IMR-90 (cell line): Measurements from ENCODE around the gene COL5A1. TPM values are rescaled to one million over a fixed set of nuclear protein-coding genes. Genes with fewer than 3 reads are reported as not detected.

Source experiments
- ATAC-seq: fragments of 200-7000 bp; cut with Tn5 transposase; 2 replicates; pipeline ENCODE4 v1.9.1; 2020; ENCODE audit warnings: low read depth, mild to moderate bottlenecking, moderate library complexity
- BruUV-seq: library from RNA; stranded (reverse); fragments of 400-500 nt; replicated peaks from 2 replicates; lab custom pipeline; 2021; lab: Mats Ljungman, UMichigan
- CTCF ChIA-PET: fragments of 300-600 bp; formaldehyde crosslinking; extraction: SDS; loops from one replicate; lab custom pipeline; 2021; ENCODE audit warnings: antibody characterized with exemption; lab: Yijun Ruan, JAX
- POLR2A ChIA-PET: fragments of 300-600 bp; sonication (Branson Sonifier 250); formaldehyde crosslinking; loops from one replicate; lab custom pipeline; 2022; ENCODE audit warnings: antibody characterized with exemption; ENCODE audit not compliant: unreplicated experiment; lab: Charles Lee
- DNase-seq: peaks from one replicate; pipeline ENCODE4 v3.0.0; 2013
- H2AFZ ChIP-seq: replicated peaks from 2 replicates; pipeline ENCODE3; 2013; ENCODE audit warnings: low read length, mild to moderate bottlenecking; ENCODE audit not compliant: poor library complexity
- H2AK5ac ChIP-seq: 2 replicates; pipeline ENCODE4 v1.6.1; 2013; ENCODE audit warnings: low read depth, low read length, inconsistent platforms
- H2AK9ac ChIP-seq: replicated peaks from 2 replicates; pipeline ENCODE3; 2013; ENCODE audit warnings: mild to moderate bottlenecking, low read depth, low read length, moderate library complexity; ENCODE audit not compliant: poor library complexity
- H2BK120ac ChIP-seq: 2 replicates; pipeline ENCODE4 v1.6.1; 2013; ENCODE audit warnings: low read depth, low read length, inconsistent platforms
- H2BK15ac ChIP-seq: 3 replicates; pipeline ENCODE4 v1.6.1; 2013; ENCODE audit warnings: low read depth, low read length, inconsistent platforms
- H2BK20ac ChIP-seq: 2 replicates; pipeline ENCODE4 v1.6.1; 2013; ENCODE audit warnings: low read depth, mild to moderate bottlenecking, inconsistent platforms, low read length, moderate library complexity
- H2BK5ac ChIP-seq: 2 replicates; pipeline ENCODE4 v1.6.1; 2013; ENCODE audit warnings: mild to moderate bottlenecking, low read depth, low read length, inconsistent platforms; ENCODE audit not compliant: poor library complexity, severe bottlenecking
- H3K14ac ChIP-seq: replicated peaks from 2 replicates; pipeline ENCODE4 v1.6.1; 2013; ENCODE audit warnings: low read depth, low read length, inconsistent platforms
- H3K18ac ChIP-seq: 2 replicates; pipeline ENCODE4 v1.6.1; 2013; ENCODE audit warnings: low read depth, low read length, control low read depth
- H3K23ac ChIP-seq: 2 replicates; pipeline ENCODE4 v1.6.1; 2013; ENCODE audit warnings: low read depth, low read length, inconsistent platforms
- H3K27ac ChIP-seq: 2 replicates; pipeline ENCODE4 v1.5.1; 2013; ENCODE audit warnings: mild to moderate bottlenecking, control low read depth, low read length; ENCODE audit not compliant: insufficient read depth
- H3K27me3 ChIP-seq: 2 replicates; pipeline ENCODE4 v1.6.1; 2013; ENCODE audit warnings: low read length; ENCODE audit not compliant: control insufficient read depth, insufficient read depth
- H3K36me3 ChIP-seq: 2 replicates; pipeline ENCODE4 v1.6.1; 2013; ENCODE audit warnings: low read length, mixed read lengths; ENCODE audit not compliant: control insufficient read depth, insufficient read depth
- H3K4ac ChIP-seq: 2 replicates; pipeline ENCODE4 v1.6.1; 2013; ENCODE audit warnings: low read depth, low read length, inconsistent platforms
- H3K4me1 ChIP-seq: 2 replicates; pipeline ENCODE4 v1.6.1; 2013; ENCODE audit warnings: low read length, mixed read lengths; ENCODE audit not compliant: control insufficient read depth, insufficient read depth
- H3K4me2 ChIP-seq: 2 replicates; pipeline ENCODE4 v1.6.1; 2013; ENCODE audit warnings: low read depth, mild to moderate bottlenecking, control low read depth, low read length, moderate library complexity
- H3K4me3 ChIP-seq: 2 replicates; pipeline ENCODE4 v1.5.1; 2013; ENCODE audit warnings: low read depth, mild to moderate bottlenecking, control low read depth, low read length, moderate library complexity; ENCODE audit not compliant: insufficient read depth
- H3K56ac ChIP-seq: 2 replicates; pipeline ENCODE4 v1.6.1; 2013; ENCODE audit warnings: low read length, inconsistent platforms; ENCODE audit not compliant: insufficient read depth; ENCODE audit errors: extremely low read depth
- H3K79me1 ChIP-seq, 2 experiments: 2 replicates each; pipeline ENCODE4 v1.6.1; 2013; ENCODE audit warnings: low read length in 2 of 2, inconsistent platforms in 1 of 2, low read depth in 1 of 2
- H3K9ac ChIP-seq: 2 replicates; pipeline ENCODE4 v1.6.1; 2013; ENCODE audit warnings: low read depth, low read length, control low read depth
- H3K9me1 ChIP-seq: 2 replicates; pipeline ENCODE4 v1.6.1; 2013; ENCODE audit warnings: low read length, inconsistent platforms; ENCODE audit not compliant: insufficient read depth
- H3K9me3 ChIP-seq: 2 replicates; pipeline ENCODE4 v1.6.1; 2013; ENCODE audit warnings: low read length; ENCODE audit not compliant: control insufficient read depth, insufficient read depth
- H4K20me1 ChIP-seq: 2 replicates; pipeline ENCODE4 v1.6.1; 2013; ENCODE audit warnings: low read length, inconsistent platforms; ENCODE audit not compliant: insufficient read depth
- H4K5ac ChIP-seq: 2 replicates; pipeline ENCODE4 v1.6.1; 2013; ENCODE audit warnings: mild to moderate bottlenecking, low read depth, low read length, control low read depth
- H4K8ac ChIP-seq, 2 experiments: 2 replicates each; pipeline ENCODE4 v1.6.1; 2013; ENCODE audit warnings: low read depth in 2 of 2, low read length in 2 of 2, control low read depth in 1 of 2, inconsistent platforms in 1 of 2
- H4K91ac ChIP-seq: 2 replicates; pipeline ENCODE4 v1.6.1; 2013; ENCODE audit warnings: low read depth, low read length, inconsistent platforms; ENCODE audit not compliant: insufficient read depth
- BHLHE40 ChIP-seq: fragments of 150-350 bp; IDR thresholded peaks from 2 replicates; pipeline ENCODE4 v1.6.1; 2016; ENCODE audit warnings: mild to moderate bottlenecking, low read depth, low read length
- CEBPB ChIP-seq: IDR thresholded peaks from 2 replicates; pipeline ENCODE4 v1.6.1; 2012; ENCODE audit warnings: low read depth, low read length, improper control_type of control experiment
- CHD1 ChIP-seq: IDR thresholded peaks from 2 replicates; pipeline ENCODE4 v1.6.1; 2012; ENCODE audit warnings: low read depth, low read length, improper control_type of control experiment
- ELK1 ChIP-seq: fragments of 150-350 bp; IDR thresholded peaks from 2 replicates; pipeline ENCODE4 v1.6.1; 2016; ENCODE audit warnings: low read depth, mild to moderate bottlenecking, low read length, moderate library complexity, borderline replicate concordance
- FOS ChIP-seq: fragments of 150-350 bp; IDR thresholded peaks from 2 replicates; pipeline ENCODE4 v1.6.1; 2016; ENCODE audit warnings: low read depth, low read length
- MAFK ChIP-seq: IDR thresholded peaks from 2 replicates; pipeline ENCODE4 v1.6.1; 2012; ENCODE audit warnings: low read depth, low read length, improper control_type of control experiment
- MAZ ChIP-seq: IDR thresholded peaks from 2 replicates; pipeline ENCODE4 v1.6.1; 2012; ENCODE audit warnings: low read depth, mild to moderate bottlenecking, low read length, improper control_type of control experiment, moderate library complexity, borderline replicate concordance
- MXI1 ChIP-seq: IDR thresholded peaks from 2 replicates; pipeline ENCODE4 v1.6.1; 2012; ENCODE audit warnings: low read depth, mild to moderate bottlenecking, low read length, moderate library complexity, borderline replicate concordance
- POLR2A ChIP-seq: IDR thresholded peaks from 2 replicates; pipeline ENCODE4 v1.6.1; 2012; ENCODE audit warnings: mild to moderate bottlenecking, low read depth, low read length
- RAD21 ChIP-seq: IDR thresholded peaks from 2 replicates; pipeline ENCODE4 v1.6.1; 2012; ENCODE audit warnings: low read length, improper control_type of control experiment
- RCOR1 ChIP-seq: IDR thresholded peaks from 2 replicates; pipeline ENCODE4 v1.6.1; 2012; ENCODE audit warnings: mild to moderate bottlenecking, low read length, improper control_type of control experiment; ENCODE audit not compliant: insufficient replicate concordance
- RFX5 ChIP-seq: IDR thresholded peaks from 2 replicates; pipeline ENCODE4 v1.8.0; 2012; ENCODE audit warnings: low read depth, mild to moderate bottlenecking, low read length, moderate library complexity
- SMC3 ChIP-seq: fragments of 150-350 bp; IDR thresholded peaks from 2 replicates; pipeline ENCODE4 v1.6.1; 2016; ENCODE audit warnings: low read depth, mild to moderate bottlenecking, antibody characterized with exemption, low read length, moderate library complexity
- USF2 ChIP-seq: fragments of 150-350 bp; IDR thresholded peaks from 2 replicates; pipeline ENCODE4 v1.6.1; 2017; ENCODE audit warnings: mild to moderate bottlenecking, antibody characterized with exemption, low read length, low read depth
- WGBS, 2 experiments: methylation state at CpG; one replicate each; pipeline versions ENCODE4 v1.1.5 to v1.1.7; 2013; ENCODE audit warnings: missing lambda C conversion rate in 2 of 2; ENCODE audit not compliant: insufficient read length in 1 of 2; ENCODE audit errors: extremely low coverage in 2 of 2; 5-methylcytosine and 5-hydroxymethylcytosine counted together
- dilution Hi-C: fragments of 300-500 bp; cut with HindIII; formaldehyde crosslinking; loops from one replicate; pipeline ENCODE4 v1.14.3; 2018; ENCODE audit warnings: low sequenced_read_pairs; ENCODE audit not compliant: unreplicated experiment
- in situ Hi-C: fragments of 300-500 bp; cut with MboI; formaldehyde crosslinking; loops from 3 replicates; pipeline ENCODE4 v1.14.3; 2019; ENCODE audit warnings: low sequenced_read_pairs, inconsistent platforms, mixed read lengths
- intact Hi-C: fragments of 100-400 bp; cut with micrococcal nuclease; formaldehyde crosslinking; loops from 2 replicates; pipeline ENCODE4 v1.10.0; 2022
- polyA plus RNA-seq, 3 experiments: library from polyadenylated mRNA; depleted of rRNA; stranded (reverse); fragments of >200 nt; gene quantifications; 2 replicates each; pipeline ENCODE4 v1.2.3, GENCODE V29; 2012; ENCODE audit warnings: low replicate concordance in 1 of 3
- total RNA-seq: library from RNA; depleted of rRNA; stranded (reverse); fragments of >200 nt; gene quantifications from 2 replicates; pipeline ENCODE4 v1.2.3, GENCODE V29; 2012

Gene COL5A1
- total and polyA plus RNA-seq, 2 of the 4 experiments (the other 2 are of a cell fraction), result 19.2 to 173 TPM

GRCh38 chr9:134657666-134658377 is 16.2 kb downstream of the COL5A1 start:
- no TSS peak for BruUV-seq
- dilution Hi-C loops, result no loop called here
- Histone ChIP-seq H3K56ac (no peak overlapping the region), H2AK9ac (peak overlapping the region; percentile 60), H3K36me3 (peaks cover 33% of the 10 kb centered on the region), H3K27ac (no peak overlapping the region), H3K9ac (no peak overlapping the region), H3K4me2 (no peak overlapping the region), H4K5ac (no peak overlapping the region), H3K4ac (no peak overlapping the region), H4K20me1 (peaks cover 94% of the 10 kb centered on the region), H2BK15ac (no peak overlapping the region), H2BK120ac (no peak overlapping the region), H3K79me1 (peaks cover 24 to 83% of the 10 kb centered on the region in 2 experiments), H2BK20ac (no peak overlapping the region), H3K27me3 (no peaks in the 10 kb centered on the region), H4K8ac (no peak overlapping the region), H3K4me1 (peaks cover 21% of the 10 kb centered on the region), H3K14ac (no peak overlapping the region), H2AK5ac (no peak overlapping the region), H3K4me3 (no peak overlapping the region), H2BK5ac (no peak overlapping the region), H3K9me1 (peaks cover 35% of the 10 kb centered on the region), H3K9me3 (no peaks in the 10 kb centered on the region), H3K23ac (no peak overlapping the region), H4K91ac (no peak overlapping the region), H3K18ac (no peak overlapping the region), H2AFZ (no peak overlapping the region)
- in situ Hi-C loops, result no loop called here
- DNase-seq, result no peak
- ATAC-seq, result no peak
- intact Hi-C loops, result no loop called here
- WGBS, 2 experiments, result 83% methylated on average over 11 of the region's 20 CpGs; no CpG with 5 or more reads in 1 of the 2 experiments
- ChIA-PET POLR2A (no interaction called here), CTCF (no interaction called here)
- TF ChIP-seq RAD21 (no peak), MAZ (no peak), BHLHE40 (no peak), FOS (no peak), CEBPB (no peak), RFX5 (no peak), POLR2A (no peak), ELK1 (no peak), MAFK (no peak), RCOR1 (no peak), USF2 (no peak), CHD1 (no peak), MXI1 (no peak), SMC3 (no peak)
